HL-60/S4 treated with phorbol 12-myristate 13-acetate at 8.2 ng/mL for 4 days and 3 days (cell line): ENCODE results near the gene PRKN.

Experiments used
- in situ Hi-C: fragments of 300-500 bp; cut with MboI; formaldehyde crosslinking; loops from 2 replicates; pipeline ENCODE4 v1.15.0; 2022; ENCODE audit warnings: low sequenced_read_pairs

PRKN gene

DNA sequence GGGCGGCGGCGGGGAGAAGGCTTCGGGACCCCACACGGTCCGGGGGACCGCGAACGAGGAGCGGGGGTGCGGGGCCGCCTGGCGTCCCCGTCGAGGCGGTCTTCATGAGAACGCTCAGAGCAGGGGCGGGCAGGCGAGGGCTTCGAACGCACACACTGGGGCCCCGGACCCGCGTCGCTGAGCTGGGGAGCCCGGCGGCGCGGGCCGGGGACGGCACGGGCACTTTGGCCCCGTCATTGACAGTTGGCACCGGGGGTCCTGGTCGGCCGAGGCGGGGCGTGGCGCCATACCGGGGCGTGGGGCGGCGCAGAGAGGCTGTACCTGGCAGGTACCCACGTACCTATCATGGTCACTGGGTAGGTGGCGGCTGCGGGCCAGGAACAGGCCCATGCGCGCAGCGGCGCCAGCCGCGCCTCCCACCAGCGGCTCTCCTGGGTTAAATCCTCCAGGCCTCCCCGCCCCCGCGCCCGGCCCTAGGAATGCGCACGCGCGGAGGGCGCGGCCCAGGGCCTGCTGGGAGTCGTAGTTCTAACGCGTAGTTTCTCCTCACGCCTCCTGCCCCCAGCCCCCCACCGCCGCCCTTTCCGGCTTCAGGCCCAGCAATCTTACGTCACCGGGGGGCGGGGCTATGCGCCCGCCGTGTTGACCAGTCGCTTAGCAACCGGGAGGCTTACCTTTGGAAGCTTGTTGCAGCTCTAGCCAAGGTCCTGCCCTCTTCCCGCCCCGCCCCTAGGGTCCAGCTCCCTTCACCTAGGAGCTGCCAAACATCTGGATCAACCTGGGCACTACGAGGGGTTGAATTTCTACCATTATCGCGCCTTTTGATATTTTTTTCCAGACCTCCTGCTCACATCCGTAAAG, at the start of gene PRKN, which contains the start of gene PACRG:
PRKN (minus strand) TSS at position 445 of the 861 bp plus-strand sequence.
PACRG (plus strand) TSS at position 653 of the 861 bp plus-strand sequence.
- in situ Hi-C loops = no loop called here

DNA sequence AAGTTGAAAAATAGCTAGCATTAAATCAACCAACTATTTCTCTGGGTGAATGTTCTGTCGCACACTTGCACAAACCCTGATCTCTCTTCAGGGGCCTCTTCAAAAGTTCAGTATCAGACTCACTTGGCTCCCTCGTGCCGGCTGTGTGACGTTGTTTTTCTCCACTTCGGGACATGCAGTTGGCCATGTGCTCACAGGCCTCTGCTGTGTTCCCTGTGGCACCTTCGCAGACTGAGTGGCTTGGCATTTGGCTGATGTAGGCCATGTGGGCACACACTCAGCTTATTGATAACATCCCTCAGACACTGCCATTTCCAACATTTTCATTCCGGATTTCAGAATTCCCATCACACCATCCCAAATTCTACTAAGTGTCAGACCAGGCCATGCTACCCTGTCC, 49.5 kb upstream of the PRKN start:
- in situ Hi-C loops = no loop called here

- in situ Hi-C loops = no loop called here
Observed at GRCh38 chr6:162773996-162774395, 46.4 kb upstream of the PRKN start.

- in situ Hi-C loops = no loop called here
Observed at GRCh38 chr6:162772466-162772865, 44.9 kb upstream of the PRKN start.

DNA sequence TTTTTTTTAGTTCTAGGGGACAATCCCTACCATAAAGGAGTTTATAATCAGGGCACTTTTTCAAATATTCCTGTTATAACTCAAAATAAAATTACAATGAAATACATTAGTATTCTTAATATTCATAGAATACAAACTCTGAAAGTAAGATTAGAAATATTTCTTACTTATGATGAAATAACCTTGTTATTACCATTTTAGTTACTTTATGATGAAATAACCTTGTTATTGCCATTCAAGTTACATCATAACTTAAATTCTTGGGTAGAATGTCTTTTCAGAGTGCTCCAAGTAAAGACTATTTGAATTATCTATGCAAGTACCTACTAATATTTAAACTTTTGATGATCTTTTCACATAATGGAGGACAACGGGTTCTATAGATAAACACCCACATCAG, 43.4 kb upstream of the PRKN start:
- in situ Hi-C loops = no loop called here

DNA sequence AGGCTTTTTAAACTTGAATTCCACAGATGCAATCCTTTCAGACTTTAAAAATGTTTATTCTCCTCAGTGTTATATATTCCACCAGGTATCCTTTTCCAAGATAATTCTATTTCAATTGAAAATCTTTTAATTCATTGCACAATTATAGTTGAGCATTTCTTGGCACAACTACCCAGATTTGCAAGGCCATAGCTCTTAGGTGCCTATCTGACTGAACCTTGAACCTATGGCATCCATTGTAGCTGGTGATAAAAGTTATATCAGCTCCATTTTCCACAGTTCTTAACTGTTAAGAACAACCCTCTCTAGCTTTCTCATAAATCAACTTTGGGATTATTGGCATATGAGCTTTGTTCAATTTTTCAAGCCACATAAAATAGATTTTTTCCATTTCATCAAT, 42.6 kb upstream of the PRKN start:
- in situ Hi-C loops = no loop called here

- in situ Hi-C loops = no loop called here
Observed at GRCh38 chr6:162753775-162754174, 26.2 kb upstream of the PRKN start.

DNA sequence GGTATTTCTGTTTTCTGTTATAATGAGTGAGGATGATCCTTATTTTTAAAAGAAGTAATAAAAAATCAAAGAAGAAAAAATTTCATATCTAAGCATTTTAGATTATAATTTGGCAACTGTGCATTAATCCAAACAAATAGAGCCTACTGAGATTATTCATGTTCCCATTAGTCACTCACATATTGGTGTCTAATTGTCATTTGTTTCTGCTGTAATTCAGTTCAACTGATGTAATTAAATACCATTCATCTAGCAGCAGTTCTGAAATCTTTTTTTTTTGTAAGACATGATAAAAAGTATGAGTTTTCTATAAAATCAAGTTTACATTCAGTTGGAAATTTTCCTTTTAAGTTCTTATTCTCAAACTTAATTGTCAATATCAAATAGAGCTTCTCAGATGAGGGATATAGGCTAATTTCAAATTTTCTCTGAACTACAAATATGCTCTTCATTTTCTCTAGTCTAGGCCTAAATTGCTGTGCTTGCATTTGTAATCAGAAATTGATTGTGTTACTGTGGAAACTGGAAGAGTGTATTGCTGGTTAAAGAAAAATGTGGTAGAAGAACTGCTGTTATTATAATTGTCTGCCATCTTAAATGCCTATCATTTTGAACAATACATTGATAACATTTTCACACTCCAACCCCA, 23.8 kb upstream of the PRKN start:
- in situ Hi-C loops = no loop called here

DNA sequence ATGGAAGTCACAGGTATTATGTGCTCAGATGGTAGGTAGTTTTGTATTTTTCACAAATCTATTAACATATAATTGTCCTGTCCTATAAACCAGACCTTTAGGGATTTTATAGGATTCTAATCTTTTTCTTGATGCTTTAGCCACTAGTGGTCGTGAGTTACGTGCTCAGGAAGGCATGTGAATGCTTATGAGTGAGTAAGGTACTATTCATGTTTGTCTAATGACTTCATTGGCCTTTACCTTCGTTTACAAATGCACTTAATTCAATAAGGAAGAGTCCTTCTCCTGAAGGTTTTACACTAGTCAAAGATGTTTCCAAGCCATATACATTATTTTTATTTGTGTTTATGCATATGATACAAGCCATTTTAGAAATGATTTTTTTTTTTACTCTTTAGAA, 23.2 kb upstream of the PRKN start:
- in situ Hi-C loops = no loop called here

DNA sequence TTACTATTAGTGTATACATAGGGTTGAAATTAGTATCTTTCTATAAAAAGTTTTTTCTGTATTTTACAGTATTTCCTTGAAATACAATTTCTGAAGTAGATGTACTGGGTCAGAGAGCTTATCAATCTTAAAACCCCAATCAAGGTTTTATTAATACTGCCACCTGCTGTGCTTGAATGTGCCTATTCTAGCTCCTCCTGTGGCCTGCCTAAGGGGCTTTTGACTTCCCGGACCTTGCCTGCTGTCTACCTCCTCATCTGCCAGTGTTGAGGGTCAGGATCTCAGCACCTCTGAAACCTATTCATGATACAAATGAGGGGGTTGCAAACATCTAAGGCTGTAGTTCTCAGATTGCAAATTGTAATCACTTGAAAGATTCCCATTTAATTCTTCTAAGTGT, 9.4 kb upstream of the PRKN start:
- in situ Hi-C loops = no loop called here

GRCh38 chr6:162733489-162733888, 5.9 kb upstream of the PRKN start:
- in situ Hi-C loops = no loop called here

- in situ Hi-C loops = no loop called here
Observed at GRCh38 chr6:162730502-162730901, 2.9 kb upstream of the PRKN start.

DNA sequence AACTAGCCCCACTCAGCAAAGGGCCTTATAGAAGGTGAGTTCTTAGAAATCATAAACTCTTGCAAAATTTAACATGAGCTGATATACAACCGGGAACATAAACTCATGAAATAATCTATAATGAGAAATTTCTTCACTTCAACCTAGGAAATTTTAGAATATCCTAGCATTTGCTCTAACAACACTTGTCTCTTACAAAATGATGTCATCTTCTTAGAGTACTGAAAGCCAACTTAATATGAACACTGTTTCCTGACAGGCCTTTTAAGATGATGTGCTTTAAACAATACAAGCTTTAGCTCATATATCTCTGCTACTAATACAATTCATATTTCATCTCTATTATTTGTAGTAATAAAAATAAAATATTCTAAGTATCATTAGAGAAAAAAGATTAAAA, 1.1 kb upstream of the PRKN start:
- in situ Hi-C loops = no loop called here

DNA sequence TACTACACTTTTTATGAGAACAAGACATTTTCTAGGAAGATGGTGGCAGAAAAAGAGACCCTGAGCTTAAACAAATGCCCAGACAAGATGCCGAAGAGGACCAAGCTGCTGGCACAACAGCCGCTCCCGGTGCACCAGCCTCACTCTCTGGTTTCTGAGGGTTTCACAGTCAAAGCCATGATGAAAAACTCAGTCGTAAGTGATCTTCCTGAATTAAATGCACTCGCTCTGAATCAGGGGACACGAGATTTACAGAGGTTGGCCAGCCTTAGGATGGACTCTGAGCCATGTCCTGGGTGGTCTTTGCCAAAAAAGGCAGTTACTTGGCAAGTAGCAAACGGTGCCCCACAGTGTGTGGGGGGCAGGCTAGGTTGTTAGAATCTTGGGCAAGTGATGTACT, 631 bp upstream of the PRKN start:
- in situ Hi-C loops = no loop called here

GRCh38 chr6:162726947-162727321, 632 bp downstream of the PRKN start:
- in situ Hi-C loops = no loop called here

DNA sequence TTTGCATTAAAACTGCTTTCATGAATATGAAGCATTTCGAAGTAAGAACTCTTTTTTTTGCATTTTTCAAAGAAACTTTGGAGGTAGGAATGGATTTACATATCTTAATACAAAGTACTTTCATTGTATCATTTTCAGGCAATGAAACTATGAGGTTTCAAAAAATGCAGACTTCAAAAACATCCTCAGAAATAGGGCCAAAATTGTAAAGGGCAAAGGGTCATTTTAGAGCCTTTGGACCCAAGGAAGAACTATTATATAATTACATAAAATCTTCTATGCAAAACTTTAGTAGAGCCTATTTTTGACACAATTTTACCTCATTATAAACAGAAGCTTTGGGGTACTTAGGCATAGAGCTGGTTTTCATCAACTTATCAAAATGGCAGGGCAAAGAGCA, 4.9 kb downstream of the PRKN start:
- in situ Hi-C loops = no loop called here

DNA sequence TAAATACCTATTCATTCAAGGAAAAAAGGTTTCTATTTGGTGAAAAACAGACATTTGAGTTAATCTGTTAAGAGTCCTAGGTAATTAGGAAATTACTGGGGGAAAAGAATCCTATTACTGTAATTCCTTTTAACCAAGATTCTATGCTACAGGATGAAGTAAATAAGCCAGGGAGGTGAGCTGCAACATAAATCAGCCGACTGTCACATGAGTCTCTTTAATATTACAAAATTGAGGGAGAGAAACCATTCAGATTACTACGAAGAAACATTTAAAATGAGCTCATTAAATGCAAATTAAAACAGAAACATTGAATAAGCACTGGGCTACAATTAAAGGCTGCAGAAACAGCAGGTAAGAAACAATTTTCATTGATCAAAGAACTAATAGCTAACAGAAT, 5.3 kb downstream of the PRKN start:
- in situ Hi-C loops = no loop called here

DNA sequence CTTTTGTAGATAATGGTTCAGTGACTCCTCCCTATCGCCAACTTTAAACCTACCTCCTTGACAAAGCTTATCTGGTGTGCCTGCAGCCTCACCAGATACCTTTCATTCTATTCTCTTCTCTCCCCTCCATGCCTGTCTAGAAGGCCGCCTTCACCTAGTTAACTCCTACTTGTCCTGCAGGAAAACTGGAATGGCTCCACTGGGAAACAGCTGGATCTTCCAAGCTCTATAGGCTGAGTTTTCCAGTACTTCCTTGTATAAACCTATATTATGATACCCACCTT, 6.2 kb downstream of the PRKN start:
- in situ Hi-C loops = no loop called here

DNA sequence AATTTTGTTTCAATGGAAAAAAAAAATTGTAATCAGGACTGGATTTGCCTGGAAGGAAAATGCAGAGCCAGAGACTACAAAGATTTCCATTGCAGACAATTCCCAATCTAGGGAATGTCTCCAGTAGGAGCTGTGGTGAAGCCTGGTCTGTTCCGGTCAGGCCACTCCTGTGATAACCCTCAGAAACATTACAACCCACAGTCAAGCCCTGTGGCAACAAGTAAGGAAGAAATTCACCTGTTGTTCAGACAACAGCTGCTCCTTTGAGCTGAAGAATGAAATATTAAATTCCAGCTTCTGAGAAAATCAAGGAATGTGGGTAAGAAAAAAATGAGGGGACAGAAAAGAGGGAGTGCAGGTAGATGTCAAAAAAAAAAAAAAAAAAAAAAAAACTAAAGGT, 8.0 kb downstream of the PRKN start:
- in situ Hi-C loops = no loop called here

GRCh38 chr6:162715601-162716000, 12.0 kb downstream of the PRKN start:
- in situ Hi-C loops = no loop called here

GRCh38 chr6:162713974-162714780, 13.4 kb downstream of the PRKN start:
- in situ Hi-C loops = no loop called here

GRCh38 chr6:162712694-162713093, 14.9 kb downstream of the PRKN start:
- in situ Hi-C loops = no loop called here
